Testis (tissue), 2 donors: ENCODE data around the gene XIRP2.

Experiments
- POLR2A ChIP-seq: fragments of 450-650 bp; IDR thresholded peaks from one replicate; pipeline ENCODE4 v1.6.1; 2017; ENCODE audit warnings: antibody characterized with exemption, mild to moderate bottlenecking, moderate library complexity
- TF ChIP-seq, protein P1 (sequence below), 3 experiments: fragments of 450-650 bp in 2 of 3; fragments of 200-600 bp in 1 of 3; sonication (generic) in 1 of 3; IDR thresholded peaks; one replicate each; pipeline ENCODE4 v1.5.1; 2016 to 2019; ENCODE audit warnings: antibody characterized with exemption in 3 of 3, mild to moderate bottlenecking in 2 of 3, moderate library complexity in 1 of 3

GRCh38 chr2:167289651-167290410 is 401.6 kb downstream of the XIRP2 start:
- TF ChIP-seq, protein P1, sequence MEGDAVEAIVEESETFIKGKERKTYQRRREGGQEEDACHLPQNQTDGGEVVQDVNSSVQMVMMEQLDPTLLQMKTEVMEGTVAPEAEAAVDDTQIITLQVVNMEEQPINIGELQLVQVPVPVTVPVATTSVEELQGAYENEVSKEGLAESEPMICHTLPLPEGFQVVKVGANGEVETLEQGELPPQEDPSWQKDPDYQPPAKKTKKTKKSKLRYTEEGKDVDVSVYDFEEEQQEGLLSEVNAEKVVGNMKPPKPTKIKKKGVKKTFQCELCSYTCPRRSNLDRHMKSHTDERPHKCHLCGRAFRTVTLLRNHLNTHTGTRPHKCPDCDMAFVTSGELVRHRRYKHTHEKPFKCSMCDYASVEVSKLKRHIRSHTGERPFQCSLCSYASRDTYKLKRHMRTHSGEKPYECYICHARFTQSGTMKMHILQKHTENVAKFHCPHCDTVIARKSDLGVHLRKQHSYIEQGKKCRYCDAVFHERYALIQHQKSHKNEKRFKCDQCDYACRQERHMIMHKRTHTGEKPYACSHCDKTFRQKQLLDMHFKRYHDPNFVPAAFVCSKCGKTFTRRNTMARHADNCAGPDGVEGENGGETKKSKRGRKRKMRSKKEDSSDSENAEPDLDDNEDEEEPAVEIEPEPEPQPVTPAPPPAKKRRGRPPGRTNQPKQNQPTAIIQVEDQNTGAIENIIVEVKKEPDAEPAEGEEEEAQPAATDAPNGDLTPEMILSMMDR (IDR thresholded peaks at IDR 0.05): no peak
- no peak for TF ChIP-seq POLR2A
